Neural crest cell (in vitro differentiated cells): ENCODE data around the gene PCSK5. TPM values are rescaled to one million over a fixed set of nuclear protein-coding genes. Genes with fewer than 3 reads are reported as not detected.

Experiments used
- DNase-seq: peaks from one replicate; pipeline ENCODE4 v3.0.0; 2021; ENCODE audit warnings: low read depth, mixed read lengths, low spot score
- H3K27ac Mint-ChIP-seq: one replicate; pipeline ENCODE4 v1.8.0; 2021; ENCODE audit warnings: mild to moderate bottlenecking, mixed read lengths; ENCODE audit not compliant: unreplicated experiment
- H3K27me3 Mint-ChIP-seq: 2 replicates; pipeline ENCODE4 v1.8.0; 2021; ENCODE audit warnings: low read depth, mild to moderate bottlenecking, mixed read lengths
- H3K36me3 Mint-ChIP-seq: 2 replicates; pipeline ENCODE4 v1.8.0; 2021; ENCODE audit warnings: low read depth, mild to moderate bottlenecking, mixed read lengths
- H3K4me1 Mint-ChIP-seq: 2 replicates; pipeline ENCODE4 v1.8.0; 2021; ENCODE audit warnings: mixed read lengths
- H3K4me3 Mint-ChIP-seq: one replicate; pipeline ENCODE4 v1.8.0; 2021; ENCODE audit warnings: mild to moderate bottlenecking, mixed read lengths
- H3K9me3 Mint-ChIP-seq: 2 replicates; pipeline ENCODE4 v1.8.0; 2021; ENCODE audit warnings: mixed read lengths
- total RNA-seq: library from RNA; stranded (reverse); gene quantifications from 2 replicates; pipeline ENCODE4 v1.2.1, GENCODE V29; 2021
- TF ChIP-seq, protein P1 (sequence below): fragments of 200-600 bp; sonication (generic); conservative IDR thresholded peaks from 2 replicates; pipeline ENCODE4 v1.5.0; 2021; ENCODE audit warnings: antibody characterized with exemption, mild to moderate bottlenecking

Gene PCSK5
- total RNA-seq, 1 donor from 2014 or later = 3.1 TPM

DNA sequence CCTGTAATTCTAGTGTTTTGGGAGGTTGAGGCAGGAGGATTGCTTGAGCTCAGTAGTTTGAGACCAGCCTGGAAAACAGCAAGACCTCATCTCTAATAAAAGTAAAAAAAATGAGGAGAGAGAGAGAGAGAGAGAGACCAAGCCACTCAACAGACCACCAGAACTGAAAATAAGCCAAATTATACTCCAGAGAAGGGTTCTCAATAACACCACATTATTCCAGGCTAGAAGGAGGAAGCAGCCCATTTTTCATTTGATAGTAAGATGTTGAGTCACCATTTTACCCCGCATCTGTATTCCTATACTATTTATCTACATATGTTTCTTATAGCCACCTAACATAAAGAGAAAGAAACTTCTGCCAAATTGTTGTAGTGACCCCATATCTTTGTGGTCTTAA is 134.8 kb downstream of the PCSK5 start:
- Mint-ChIP-seq H3K4me3 (no peak overlapping the region), H3K27ac (no peak overlapping the region), H3K36me3 (no peaks in the 10 kb centered on the region), H3K4me1 (peaks cover 30% of the 10 kb centered on the region), H3K27me3 (no peaks in the 10 kb centered on the region), H3K9me3 (no peaks in the 10 kb centered on the region)
- no peak for DNase-seq
- TF ChIP-seq, protein P1, sequence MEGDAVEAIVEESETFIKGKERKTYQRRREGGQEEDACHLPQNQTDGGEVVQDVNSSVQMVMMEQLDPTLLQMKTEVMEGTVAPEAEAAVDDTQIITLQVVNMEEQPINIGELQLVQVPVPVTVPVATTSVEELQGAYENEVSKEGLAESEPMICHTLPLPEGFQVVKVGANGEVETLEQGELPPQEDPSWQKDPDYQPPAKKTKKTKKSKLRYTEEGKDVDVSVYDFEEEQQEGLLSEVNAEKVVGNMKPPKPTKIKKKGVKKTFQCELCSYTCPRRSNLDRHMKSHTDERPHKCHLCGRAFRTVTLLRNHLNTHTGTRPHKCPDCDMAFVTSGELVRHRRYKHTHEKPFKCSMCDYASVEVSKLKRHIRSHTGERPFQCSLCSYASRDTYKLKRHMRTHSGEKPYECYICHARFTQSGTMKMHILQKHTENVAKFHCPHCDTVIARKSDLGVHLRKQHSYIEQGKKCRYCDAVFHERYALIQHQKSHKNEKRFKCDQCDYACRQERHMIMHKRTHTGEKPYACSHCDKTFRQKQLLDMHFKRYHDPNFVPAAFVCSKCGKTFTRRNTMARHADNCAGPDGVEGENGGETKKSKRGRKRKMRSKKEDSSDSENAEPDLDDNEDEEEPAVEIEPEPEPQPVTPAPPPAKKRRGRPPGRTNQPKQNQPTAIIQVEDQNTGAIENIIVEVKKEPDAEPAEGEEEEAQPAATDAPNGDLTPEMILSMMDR = no peak

DNA sequence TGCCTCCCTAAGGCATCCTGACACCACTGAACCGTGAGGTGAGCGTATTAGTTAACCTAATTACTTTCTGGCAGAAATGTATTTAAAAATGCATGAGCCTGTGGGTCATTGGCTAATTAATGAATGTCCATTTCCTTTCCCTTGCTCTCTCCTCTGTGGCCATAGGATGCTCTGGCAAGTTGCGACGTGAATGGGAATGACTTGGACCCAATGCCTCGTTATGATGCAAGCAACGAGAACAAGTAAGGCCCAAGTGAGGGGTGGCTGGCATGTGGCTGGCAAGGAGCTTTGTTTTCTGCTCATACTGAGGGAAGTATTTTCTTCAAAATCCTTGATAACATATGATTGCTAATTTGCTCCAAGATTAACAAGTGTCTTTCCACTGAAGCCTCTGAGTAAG is 136.3 kb downstream of the PCSK5 start:
- Mint-ChIP-seq H3K9me3 (no peaks in the 10 kb centered on the region), H3K36me3 (no peaks in the 10 kb centered on the region), H3K27ac (no peak overlapping the region), H3K27me3 (no peaks in the 10 kb centered on the region), H3K4me1 (peaks cover 29% of the 10 kb centered on the region), H3K4me3 (no peak overlapping the region)
- no peak for DNase-seq
- TF ChIP-seq, protein P1 = no peak

GRCh38 chr9:76027416-76027815 is 136.9 kb downstream of the PCSK5 start:
- no peaks in the 10 kb centered on the region for H3K27me3 Mint-ChIP-seq
- no peak overlapping the region for H3K4me3 Mint-ChIP-seq
- H3K4me1 Mint-ChIP-seq = peaks cover 24% of the 10 kb centered on the region
- H3K27ac Mint-ChIP-seq = no peak overlapping the region
- DNase-seq = no peak
- H3K9me3 Mint-ChIP-seq = no peaks in the 10 kb centered on the region
- TF ChIP-seq, protein P1 = no peak
- H3K36me3 Mint-ChIP-seq = no peaks in the 10 kb centered on the region

- Mint-ChIP-seq H3K36me3 (no peaks in the 10 kb centered on the region), H3K27me3 (no peaks in the 10 kb centered on the region), H3K27ac (no peak overlapping the region), H3K9me3 (no peaks in the 10 kb centered on the region), H3K4me1 (peaks cover 19% of the 10 kb centered on the region), H3K4me3 (no peak overlapping the region)
- DNase-seq = no peak
- TF ChIP-seq, protein P1 = no peak
Measured at GRCh38 chr9:76027861-76028260, 137.4 kb downstream of the PCSK5 start.

DNA sequence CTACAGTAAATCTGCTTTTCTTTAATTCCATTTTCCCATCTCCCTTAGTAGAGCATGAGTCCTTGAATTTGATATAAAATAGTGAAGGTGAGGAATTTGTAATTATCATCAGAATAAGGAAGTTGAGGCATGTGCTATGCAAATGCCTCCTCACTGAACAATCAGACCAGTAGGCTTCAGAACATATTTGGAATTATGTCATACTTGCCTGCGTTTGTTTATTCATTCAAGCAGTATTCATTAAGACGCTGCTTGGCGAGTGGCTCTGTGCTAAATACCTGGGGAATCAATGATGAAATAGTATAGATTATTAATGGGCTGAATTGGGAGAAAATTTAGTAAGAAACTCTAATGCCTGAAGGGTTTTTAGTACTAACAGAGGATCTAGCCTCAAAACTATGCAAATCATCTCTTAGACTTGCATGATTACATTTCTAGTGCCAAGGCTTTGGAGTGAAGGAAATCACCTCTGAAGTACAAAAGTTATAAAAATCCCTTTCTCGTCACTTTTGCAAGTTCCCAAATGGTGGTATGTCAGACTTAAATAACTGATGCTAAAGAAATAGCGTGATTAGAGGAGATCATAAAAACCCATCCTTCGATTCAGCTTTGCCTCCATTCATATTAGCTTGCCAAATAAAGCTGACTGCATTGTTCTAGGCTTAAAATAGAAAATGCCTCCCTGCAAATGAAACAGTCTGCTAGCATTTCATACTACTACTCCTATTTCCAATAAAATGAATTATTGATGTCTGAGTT is 141.7 kb downstream of the PCSK5 start:
- Mint-ChIP-seq H3K9me3 (peaks cover 2% of the 10 kb centered on the region), H3K36me3 (peaks cover 5% of the 10 kb centered on the region), H3K27me3 (no peaks in the 10 kb centered on the region), H3K27ac (no peak overlapping the region), H3K4me3 (no peak overlapping the region), H3K4me1 (no peaks in the 10 kb centered on the region)
- TF ChIP-seq, protein P1 = no peak
- no peak for DNase-seq
